HG02759 (cell line): ENCODE data around the gene PHC2.

ENCODE experiments used
- ATAC-seq: cut with Tn5 transposase; IDR thresholded peaks from one replicate; pipeline ENCODE4 v1.9.1; 2021; ENCODE audit warnings: mild to moderate bottlenecking, moderate library complexity; ENCODE audit not compliant: unreplicated experiment

PHC2 gene

GRCh38 chr1:33391343-33392078 lies 39.4 kb downstream of the PHC2 start:
- ATAC-seq, result no peak

GRCh38 chr1:33390542-33390941 lies 40.4 kb downstream of the PHC2 start:
- ATAC-seq, result no peak

GRCh38 chr1:33388805-33389771 lies 41.8 kb downstream of the PHC2 start:
- no peak for ATAC-seq

DNA sequence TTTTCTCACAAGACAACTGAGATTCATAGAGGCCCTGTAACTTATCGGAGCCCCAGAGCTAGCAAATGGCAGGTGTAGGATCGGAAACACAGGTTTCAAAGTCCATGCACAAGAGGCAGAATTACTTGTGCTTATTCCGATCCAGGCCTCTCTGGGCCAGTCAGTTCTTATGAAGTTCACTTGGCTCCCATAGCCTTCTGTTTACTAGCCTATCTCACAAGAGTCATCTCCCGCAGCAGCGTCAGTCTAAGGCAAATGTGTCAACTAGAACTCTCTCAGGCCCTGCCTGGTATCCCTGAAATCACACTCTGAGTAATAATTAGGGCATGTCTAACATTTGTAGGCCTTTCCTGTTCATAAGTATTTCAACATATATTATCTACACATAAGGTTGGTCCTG lies 43.3 kb downstream of the PHC2 start:
- ATAC-seq, result no peak

DNA sequence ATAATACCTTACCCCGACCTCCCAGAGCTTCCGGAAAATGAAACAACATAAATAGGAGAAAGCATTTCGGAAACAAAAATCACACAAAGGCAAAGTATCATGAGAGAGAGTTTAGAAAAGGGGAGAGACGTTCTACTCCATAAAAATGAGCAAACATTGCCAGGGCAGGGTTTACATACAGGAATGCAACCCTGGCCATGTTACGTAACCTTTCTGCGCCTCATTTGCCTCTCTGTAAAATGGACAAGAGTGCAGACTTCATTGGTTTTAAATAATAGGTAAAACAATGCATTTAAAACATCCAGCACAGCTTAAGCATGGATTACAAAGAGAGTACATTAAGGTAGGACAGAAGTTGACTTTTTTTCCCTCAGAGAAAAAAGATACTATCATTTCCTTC lies 45.6 kb downstream of the PHC2 start:
- no peak for ATAC-seq

DNA sequence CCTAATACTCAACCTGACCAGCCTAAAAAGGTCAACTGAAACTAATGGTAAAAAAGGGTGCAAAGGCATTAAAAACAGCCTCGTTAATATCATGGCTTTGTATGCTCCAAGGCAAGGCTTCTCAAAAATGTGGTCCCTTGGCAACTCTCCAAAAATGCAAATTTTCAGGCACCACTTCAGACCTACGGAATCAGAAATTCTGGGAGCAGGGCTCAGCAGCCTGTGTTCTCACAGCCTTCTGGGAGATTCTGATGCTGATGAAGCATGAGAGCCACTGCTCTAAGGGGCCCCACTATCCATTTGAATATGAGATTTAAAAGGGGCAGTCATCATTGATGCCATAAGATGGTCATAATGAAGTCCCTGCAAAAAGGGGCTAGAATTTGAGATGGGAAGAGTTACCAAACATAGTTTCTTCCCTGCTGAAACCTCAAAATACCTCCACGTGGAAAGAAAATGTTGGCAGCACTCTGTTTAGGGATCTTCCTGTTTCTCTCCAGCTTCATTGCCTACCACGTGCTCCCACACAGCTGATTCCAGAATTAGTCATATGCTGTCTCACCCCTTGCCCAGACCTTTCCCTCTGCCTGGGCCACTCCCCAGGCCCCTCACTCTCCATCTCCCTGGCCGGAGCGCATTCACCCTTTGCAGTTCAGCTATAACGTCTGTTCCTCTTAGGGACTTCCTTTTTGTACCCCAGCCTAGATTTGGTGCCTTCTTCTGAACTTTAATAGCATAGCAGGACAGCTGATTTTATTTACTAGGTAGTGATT lies 46.7 kb downstream of the PHC2 start:
- ATAC-seq, result no peak

GRCh38 chr1:33383489-33383888 lies 47.4 kb downstream of the PHC2 start:
- no peak for ATAC-seq

GRCh38 chr1:33382661-33383415 lies 48.1 kb downstream of the PHC2 start:
- ATAC-seq, result no peak

- no peak for ATAC-seq
These were observed 48.9 kb downstream of the PHC2 start for GRCh38 chr1:33381977-33382376.

GRCh38 chr1:33380811-33381210 lies 50.1 kb downstream of the PHC2 start:
- no peak for ATAC-seq

- no peak for ATAC-seq
These were observed 51.1 kb downstream of the PHC2 start for GRCh38 chr1:33379631-33380354.

DNA sequence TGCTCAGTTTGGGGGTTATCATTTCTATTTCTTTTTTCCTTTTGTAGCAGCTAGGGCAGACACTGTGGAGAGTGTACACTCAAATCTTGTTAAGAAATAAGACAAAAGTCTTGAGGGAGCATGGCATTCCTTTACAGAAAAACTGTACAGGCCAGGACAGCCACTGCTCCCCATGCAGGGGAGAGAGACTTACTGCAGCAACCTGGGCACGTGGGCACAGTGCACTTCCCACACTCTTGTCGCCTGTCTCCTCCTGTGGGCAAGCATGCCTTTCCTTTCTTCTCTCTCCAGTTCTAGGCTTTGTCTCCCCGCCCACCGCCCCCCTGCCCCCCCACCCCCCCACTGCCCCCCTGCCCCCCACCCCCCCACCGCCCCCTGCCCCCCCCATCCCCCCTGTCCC lies 51.9 kb downstream of the PHC2 start:
- no peak for ATAC-seq

DNA sequence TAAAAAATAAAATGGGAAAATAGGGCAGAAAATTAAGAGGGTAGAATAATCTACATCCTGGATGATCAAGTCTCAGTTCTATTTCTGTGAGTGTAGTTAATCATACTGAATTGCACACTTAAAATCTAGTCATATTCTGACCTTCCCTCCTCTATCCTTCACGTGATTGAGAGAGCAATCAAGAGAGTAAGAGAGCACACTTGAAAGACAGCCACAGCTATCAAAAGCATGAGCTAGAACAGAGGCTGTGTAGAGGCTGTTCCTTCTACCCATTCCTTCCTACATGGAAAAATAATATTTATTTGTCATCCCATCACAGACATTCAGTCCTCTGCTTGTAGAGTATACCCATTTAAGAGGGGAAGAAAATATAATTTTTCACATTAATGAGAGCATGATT lies 52.4 kb downstream of the PHC2 start:
- ATAC-seq, result no peak

DNA sequence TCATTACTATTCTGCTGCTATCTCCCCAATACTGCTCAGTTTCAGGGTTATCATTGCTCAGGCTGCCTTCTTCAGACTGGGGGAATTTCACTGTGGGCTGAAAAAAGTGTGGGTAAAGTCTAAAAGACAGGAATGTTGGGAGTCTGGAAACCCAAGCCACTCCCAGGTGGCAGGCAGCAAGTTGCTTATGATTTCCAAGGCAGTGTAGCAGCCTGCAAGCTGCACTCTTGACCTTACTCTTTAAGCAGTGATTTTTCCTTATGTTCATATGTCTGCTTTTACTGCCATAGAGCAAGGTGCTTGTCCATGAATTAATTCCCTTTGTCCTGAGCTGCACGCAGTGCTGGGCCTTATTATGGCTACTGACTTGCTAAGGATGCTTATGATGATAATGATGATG lies 53.1 kb downstream of the PHC2 start:
- ATAC-seq, result no peak

GRCh38 chr1:33377013-33377412 lies 53.9 kb downstream of the PHC2 start:
- no peak for ATAC-seq

DNA sequence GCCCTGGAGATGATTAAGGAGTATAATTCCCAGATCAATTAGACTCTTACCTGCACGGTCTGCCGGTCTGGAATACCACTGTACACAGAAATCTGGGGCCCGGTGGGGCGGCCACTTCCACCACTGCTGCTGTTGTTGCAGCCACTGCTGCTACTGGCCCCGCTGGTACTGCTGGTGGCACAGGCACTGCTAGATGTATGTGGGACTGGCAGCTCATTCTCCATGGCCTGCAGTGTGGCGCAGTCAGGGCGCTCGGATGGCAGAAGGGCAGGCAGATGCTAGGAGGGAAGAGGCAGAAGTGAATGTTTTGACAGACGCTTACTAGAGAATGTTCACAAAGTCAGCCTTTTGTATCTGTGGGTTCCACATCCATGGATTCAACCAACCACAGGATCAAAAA lies 55.6 kb downstream of the PHC2 start:
- ATAC-seq, result no peak

DNA sequence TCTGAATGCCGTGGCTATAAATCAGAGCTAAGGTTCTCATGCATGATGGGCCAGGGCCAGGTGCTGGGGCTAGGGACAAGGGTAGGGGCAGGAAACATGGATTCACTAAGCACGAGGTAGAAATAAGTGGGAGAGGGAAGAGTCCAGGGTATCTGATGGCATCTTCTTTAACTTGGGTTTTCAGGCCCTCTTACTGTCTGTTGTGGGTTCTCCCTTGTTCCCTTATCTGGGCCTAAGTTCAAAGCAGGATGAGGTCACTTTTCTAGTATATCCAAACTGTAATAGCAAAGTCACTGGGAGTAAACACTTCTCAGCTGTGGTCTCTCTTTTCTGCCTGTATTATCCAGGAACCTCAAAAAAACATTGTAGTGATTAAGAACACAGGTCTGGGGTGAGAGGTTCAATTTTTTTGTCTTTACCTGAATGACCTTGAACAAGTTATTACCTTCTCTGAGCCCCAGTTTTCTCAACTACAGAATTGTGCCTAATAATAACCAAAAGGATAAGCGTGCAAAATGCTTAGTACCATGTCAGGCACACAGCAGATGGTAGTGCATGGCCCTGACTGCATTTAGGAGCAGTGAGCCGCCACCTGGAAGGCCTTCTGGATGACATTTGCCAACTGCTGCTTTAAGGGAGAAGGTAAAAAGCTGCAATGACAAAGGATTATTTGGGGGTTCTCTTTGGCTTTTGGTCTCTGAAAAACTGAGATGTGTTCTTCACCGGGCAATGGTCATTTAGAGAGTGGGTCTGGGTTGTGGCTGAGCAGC lies 56.4 kb downstream of the PHC2 start:
- ATAC-seq, result no peak

DNA sequence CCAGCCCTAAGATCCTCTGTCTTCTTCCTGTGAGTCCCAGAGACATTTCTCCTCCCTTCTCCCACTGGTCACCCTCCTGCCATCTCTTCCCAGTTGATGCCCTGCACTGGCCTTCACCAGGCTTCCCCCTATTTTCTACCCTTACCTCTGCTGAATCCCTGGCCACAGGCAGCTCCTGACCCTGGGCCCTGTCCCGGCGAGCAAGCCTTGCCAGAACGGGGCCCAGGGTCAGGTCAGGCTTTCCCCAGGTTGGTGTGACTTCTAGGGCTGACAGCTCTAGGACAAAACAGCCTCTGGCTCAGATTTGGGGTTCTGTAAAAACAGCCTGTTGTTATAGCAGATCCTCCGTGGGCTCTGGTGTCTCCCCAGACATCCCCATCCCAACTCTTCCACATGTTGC lies 57.3 kb downstream of the PHC2 start:
- ATAC-seq, result no peak

GRCh38 chr1:33372677-33373076 lies 58.2 kb downstream of the PHC2 start:
- ATAC-seq, result no peak
